HG02623 (cell line): ENCODE measurements around the gene ULK2.

ENCODE experiments used
- ATAC-seq: cut with Tn5 transposase; IDR thresholded peaks from one replicate; pipeline ENCODE4 v1.9.1; 2021; ENCODE audit warnings: moderate library complexity; ENCODE audit not compliant: unreplicated experiment

ULK2 gene

DNA sequence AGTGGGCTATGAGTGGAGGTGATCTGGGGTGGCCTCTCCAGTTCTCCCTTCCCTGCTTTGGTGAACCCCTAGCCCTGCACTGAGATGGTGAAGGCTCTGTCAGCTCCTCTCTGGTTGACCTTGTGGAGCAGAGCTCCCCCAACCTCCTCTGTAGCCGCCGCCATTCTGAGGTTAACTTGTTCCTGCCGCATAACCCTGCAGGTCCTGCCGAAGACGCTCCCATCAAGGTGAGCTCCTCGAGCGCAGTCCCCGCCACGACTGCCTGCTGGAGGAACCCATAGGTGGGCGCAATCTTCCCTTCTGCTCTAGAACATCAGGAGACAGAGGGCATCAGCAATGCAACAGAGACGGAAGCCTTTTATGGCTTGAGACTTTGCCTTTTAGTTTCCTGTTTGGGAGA, 136.1 kb downstream of the ULK2 start:
- no peak for ATAC-seq

DNA sequence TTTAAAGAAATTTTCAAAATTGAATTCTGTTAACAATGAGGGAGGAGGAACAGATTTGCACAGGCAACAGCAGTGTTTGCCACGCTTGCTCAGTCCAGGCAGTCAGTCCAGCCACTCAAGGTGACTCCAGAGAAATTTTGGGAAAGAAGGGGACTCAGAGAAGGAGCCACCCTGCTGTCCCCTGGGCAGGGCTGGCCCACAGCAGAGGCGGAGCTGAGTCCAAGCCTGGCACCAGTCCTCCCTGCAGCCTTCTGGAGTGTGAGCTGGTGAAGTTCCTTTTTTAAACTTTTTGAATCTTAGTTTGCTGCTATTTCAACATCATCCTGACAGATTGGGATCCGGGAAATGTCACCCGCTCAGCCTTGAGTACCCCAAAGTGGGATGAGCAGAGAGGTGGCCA, 136.9 kb downstream of the ULK2 start:
- ATAC-seq, result no peak

DNA sequence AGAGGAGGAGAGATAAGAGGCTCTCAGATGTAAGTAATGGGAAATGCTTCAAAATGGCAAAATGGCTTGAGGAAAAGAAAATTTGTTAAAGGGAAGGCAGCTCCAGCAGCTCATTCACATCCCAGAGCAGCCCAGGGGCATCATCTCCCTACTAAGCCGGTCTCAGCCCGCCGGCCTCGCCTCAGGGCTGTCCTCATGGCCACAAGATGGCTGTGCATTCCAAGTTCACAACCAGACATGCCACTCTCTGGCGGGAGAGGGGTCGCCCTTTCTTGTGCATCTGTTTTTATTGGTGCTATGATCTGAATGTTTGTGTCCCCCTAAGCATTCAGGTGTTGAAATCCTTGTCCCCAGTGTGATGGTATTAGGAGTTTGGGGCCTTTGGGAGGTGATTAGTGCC, 137.8 kb downstream of the ULK2 start:
- no peak for ATAC-seq

DNA sequence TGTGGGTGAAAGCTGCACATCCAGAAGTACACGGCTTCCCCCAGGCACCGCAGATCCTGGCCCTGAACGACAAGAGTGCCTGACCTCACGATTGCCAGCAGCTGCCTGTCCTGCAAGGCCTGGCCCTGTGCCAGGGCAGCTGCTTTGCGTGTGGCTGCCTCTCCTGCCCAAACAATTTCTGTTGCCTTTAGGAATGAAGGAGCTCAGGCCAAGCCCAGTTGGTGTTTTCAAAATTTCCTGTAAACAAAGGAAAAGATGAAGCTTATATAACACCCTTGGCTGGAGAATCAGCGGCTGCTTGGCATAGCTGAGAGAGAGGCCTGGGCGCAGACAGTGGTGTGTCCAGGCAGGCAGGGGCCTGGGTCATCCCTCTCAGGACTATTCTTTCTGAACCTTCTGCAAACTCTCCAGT, 139.6 kb downstream of the ULK2 start:
- ATAC-seq, result no peak

DNA sequence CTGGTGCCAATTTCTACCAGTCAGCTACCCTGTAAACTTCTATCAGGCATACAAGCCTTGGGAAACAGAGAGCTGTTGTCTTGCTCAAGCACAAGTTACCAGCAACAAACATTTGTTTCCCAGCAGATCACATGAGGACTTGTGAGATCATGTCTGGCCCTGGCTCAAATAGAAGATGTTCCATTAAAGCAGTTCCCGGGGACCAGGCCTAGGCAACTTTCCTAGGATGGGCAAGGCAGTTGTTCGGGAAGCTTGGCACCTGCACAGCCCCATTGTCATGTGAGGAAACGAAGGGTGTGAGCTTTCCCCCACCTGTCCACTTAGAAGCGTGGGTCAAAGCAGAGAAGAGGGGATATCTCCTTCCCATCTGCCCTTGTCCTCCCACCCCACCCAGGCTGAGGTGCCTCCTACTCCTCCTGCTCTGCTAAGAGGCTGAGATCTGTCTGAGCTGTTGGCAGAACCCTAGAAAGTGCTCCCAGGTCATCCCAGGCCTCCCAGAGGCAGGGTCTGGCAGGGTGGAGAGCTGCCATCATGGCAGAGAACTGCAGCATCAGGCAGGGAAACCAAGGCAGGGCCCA, 140.1 kb downstream of the ULK2 start:
- ATAC-seq, result no peak

DNA sequence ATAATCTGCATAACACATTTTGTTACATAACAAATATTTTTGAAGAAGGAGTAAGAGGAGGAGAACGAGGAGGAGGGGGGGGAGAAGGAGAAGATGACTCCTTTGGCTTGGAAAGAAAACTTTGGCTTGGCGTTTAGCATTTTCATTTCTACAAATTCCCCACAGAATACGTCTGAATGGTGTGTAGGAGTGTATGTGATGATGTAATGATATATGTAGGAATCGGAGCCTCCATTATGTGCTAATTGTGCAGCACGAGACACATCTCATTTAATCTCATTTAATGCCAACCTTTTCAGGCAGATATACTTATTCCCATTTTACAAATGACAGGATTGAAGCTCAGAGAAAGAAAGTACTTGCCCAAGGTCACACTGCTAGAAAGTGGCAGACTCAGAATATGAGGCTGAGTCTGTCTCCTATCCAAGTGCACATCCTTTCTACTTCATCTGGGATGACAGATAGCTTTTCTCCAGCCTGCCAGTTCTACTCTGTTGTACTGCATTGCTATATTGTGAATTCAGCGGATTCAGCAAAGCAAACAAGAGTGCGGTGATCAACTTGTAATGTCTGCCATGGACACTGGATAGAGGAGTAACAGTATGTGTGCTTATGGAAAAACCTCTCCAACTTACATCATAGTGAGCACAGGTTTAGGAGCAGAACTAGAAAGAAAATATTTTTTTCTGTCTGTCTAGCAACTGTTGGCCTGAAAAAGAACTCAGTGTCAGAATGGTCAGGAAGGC, 140.9 kb downstream of the ULK2 start:
- no peak for ATAC-seq

DNA sequence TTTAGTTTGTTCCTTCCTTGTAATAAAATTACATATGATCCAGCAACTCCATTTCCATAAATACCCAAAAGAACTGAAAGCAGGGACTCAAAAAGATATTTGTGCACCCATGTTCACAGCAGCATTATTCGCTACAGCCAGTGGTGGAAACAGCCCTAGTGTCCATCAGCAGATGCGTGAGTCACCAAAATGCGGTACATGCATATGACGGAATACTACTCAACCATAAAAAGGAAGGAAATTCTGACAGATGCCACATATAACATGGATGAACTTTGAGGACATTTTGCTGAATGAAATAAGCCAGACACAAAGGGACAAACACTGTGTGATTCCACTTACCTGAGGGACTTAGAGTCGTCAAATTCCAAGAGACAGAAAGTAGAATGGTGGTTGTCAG, 142.2 kb downstream of the ULK2 start:
- ATAC-seq, result no peak

DNA sequence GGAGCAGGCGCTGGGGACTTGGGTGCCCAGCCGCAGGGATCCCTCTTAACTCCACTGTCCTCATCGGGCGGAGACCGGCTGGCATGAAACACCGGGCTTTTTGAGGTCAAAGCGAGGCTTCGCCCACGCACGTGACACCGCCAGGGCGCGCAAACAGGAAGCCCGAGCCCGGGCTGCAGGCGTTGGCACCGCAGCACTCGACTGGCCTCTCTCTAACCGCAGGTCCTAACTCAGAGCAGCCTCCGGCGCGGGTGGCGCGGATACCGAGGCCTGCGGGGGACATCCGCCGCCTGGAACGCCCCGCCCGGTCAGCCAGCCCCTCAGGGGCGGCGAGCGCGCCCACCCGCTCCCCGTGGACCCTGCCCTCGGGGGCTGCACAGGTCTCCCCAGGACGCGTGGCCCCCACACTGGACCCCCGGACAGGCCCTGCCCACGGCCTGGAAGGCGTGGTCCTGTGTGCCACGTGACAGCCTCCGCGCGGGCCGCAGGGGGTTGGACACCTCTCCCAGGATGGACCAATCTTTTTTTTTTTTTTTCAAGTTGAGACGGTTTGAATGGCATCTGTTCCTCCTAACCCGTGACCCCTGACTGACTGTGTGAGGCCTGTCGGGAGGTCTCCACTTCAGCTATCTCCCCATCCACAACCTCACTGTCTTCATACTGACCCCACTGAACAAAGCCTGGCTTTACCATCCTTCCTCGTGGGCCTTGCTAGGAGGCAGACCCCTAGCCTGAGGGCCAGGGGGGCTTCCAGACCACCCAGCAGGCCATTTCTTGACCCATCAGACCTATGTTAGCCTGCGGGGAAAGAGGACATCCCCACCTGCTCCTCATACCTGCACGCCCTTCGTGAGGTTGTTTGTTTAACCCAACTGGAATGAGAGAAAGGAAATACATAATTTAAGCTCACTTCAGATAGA, 143.0 kb downstream of the ULK2 start:
- ATAC-seq, result no peak

DNA sequence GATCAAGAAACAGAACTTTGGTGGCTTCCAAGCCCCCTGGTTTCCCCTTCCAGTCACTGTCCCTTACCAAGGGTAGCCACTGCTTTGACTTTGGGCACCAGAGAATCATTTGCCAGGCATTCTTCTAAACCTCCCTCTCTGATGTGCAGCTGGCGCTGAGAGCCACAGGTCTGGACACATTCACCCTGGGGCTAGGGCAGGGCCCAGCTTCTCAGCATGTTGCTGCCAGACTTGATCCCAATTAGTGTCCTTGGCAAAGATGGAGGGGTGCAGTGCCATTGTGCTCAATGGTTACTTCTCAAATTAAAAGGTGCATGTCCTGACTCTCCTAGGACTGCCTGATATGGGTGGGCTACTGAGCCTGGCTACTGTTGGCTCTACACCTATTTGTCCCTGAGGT, 143.8 kb downstream of the ULK2 start:
- ATAC-seq, result no peak
